SHP77 treated with DMSO at 0.1 percent for 48 hours (cell line): ENCODE data around the gene RELN.

Experiments
- DNase-seq: peaks from one replicate; lab custom pipeline; 2025; lab: John Stamatoyannopoulos, UW

RELN gene

GRCh38 chr7:103715376-103716120 lies 273.9 kb downstream of the RELN start:
- no peak for DNase-seq

- DNase-seq: no peak
These were observed 275.0 kb downstream of the RELN start for GRCh38 chr7:103714376-103714927.

GRCh38 chr7:103712991-103713778 lies 276.3 kb downstream of the RELN start:
- DNase-seq: no peak

GRCh38 chr7:103711413-103711812 lies 278.0 kb downstream of the RELN start:
- no peak for DNase-seq

- DNase-seq: no peak
These were observed 279.2 kb downstream of the RELN start for GRCh38 chr7:103710247-103710646.

GRCh38 chr7:103706805-103707204 lies 282.7 kb downstream of the RELN start:
- no peak for DNase-seq

- no peak for DNase-seq
These were observed 283.9 kb downstream of the RELN start for GRCh38 chr7:103705542-103705941.

- no peak for DNase-seq
These were observed 284.8 kb downstream of the RELN start for GRCh38 chr7:103704701-103705100.

- no peak for DNase-seq
These were observed 286.5 kb downstream of the RELN start for GRCh38 chr7:103702982-103703381.

GRCh38 chr7:103702454-103702853 lies 287.0 kb downstream of the RELN start:
- no peak for DNase-seq

- DNase-seq: no peak
These were observed 290.4 kb downstream of the RELN start for GRCh38 chr7:103699032-103699431.

GRCh38 chr7:103698064-103698463 lies 291.4 kb downstream of the RELN start:
- no peak for DNase-seq

- DNase-seq: no peak
These were observed 293.9 kb downstream of the RELN start for GRCh38 chr7:103695521-103695920.

GRCh38 chr7:103694304-103694703 lies 295.2 kb downstream of the RELN start:
- DNase-seq: no peak

GRCh38 chr7:103691291-103691690 lies 298.2 kb downstream of the RELN start:
- no peak for DNase-seq

GRCh38 chr7:103690242-103690974 lies 299.1 kb downstream of the RELN start:
- DNase-seq: peak; percentile 36

- DNase-seq: peak; percentile 31
These were observed 300.2 kb downstream of the RELN start for GRCh38 chr7:103689255-103689654.

- DNase-seq: no peak
These were observed 301.5 kb downstream of the RELN start for GRCh38 chr7:103687951-103688350.

- DNase-seq: no peak
These were observed 302.2 kb downstream of the RELN start for GRCh38 chr7:103687272-103687671.

GRCh38 chr7:103686763-103687162 lies 302.7 kb downstream of the RELN start:
- no peak for DNase-seq

- no peak for DNase-seq
These were observed 303.4 kb downstream of the RELN start for GRCh38 chr7:103686064-103686463.

GRCh38 chr7:103685646-103686045 lies 303.8 kb downstream of the RELN start:
- DNase-seq: no peak
